ENCODE data around the gene KCNC4. TPM values are rescaled to one million over a fixed set of nuclear protein-coding genes. Genes with fewer than 3 reads are reported as not detected.

The KCNC4 gene
- total RNA-seq, 4 donors from 2014 or later: 2.9 to 9.0 (median 6.1) TPM

- Histone ChIP-seq H3K36me3 (peaks cover 0 to 71% (median 0%) of the 10 kb centered on the region in 3 donors), H3K27me3 (no peaks in the 10 kb centered on the region), H3K4me1 (no peaks in the 10 kb centered on the region), H3K4me3 (no peak overlapping the region), H3K9me3 (no peaks in the 10 kb centered on the region), H3K27ac (no peak overlapping the region)
- WGBS, 2 donors: 96 to 97% methylated on average over 15 to 17 of the region's 17 CpGs
- TF ChIP-seq EP300 (IDR thresholded peaks at IDR 0.05): no peak
- no peak for TF ChIP-seq POLR2A (IDR thresholded peaks at IDR 0.05)
- TF ChIP-seq CTCF (IDR thresholded peaks at IDR 0.05): no peak
- DNase-seq (ENCODE audit: low spot score in 2 of 2): no peak
Observed at GRCh38 chr1:110223581-110223980, 13.5 kb downstream of the KCNC4 start.

DNA sequence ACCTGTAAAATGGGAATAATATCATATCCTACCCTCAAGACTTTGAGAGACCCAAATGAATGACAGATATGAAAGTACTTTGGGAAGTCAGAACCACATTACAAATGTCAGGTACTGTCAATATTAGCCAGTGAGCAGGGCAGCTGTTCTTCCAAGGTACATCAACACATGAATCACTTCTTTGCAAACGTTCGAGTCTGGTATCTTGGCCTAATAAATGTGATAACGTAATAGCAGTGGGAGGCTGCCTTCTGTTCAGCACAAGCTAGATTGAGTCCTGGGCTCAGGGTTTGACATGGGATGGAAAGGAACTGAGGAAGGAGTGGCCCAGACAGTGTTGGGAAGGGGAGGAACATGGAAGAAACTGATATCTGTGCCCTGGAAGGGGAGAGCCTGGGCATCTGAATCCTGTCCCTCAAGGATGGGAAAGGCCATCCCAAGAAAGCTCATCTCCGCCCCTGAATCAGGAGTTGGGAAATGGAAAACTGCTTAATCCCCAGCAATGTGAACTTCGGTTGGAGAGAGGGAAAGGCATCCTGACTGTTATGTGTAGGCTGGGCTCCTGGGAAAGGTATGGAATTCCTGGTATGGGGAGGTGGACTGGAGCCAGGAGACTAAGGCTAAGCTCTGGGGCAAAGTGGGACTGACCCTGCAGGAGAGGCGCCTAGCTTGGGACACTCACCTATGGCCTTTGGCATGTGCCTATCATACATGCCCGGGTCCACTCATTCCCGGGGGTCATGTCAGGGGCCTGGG is 14.3 kb downstream of the KCNC4 start:
- no peak for DNase-seq (ENCODE audit: low spot score in 2 of 2)
- no peak overlapping the region for H3K4me3 ChIP-seq
- 74 to 83% methylated on average over 7 to 8 of the region's 8 CpGs for WGBS, 2 donors
- H3K9me3 ChIP-seq: no peaks in the 10 kb centered on the region
- no peaks in the 10 kb centered on the region for H3K27me3 ChIP-seq
- H3K27ac ChIP-seq: no peak overlapping the region
- peaks cover 0 to 79% (median 0%) of the 10 kb centered on the region in 3 donors for H3K36me3 ChIP-seq
- no peaks in the 10 kb centered on the region for H3K4me1 ChIP-seq
- TF ChIP-seq EP300 (IDR thresholded peaks at IDR 0.05) (no peak), POLR2A (IDR thresholded peaks at IDR 0.05) (no peak), CTCF (IDR thresholded peaks at IDR 0.05) (no peak)

DNA sequence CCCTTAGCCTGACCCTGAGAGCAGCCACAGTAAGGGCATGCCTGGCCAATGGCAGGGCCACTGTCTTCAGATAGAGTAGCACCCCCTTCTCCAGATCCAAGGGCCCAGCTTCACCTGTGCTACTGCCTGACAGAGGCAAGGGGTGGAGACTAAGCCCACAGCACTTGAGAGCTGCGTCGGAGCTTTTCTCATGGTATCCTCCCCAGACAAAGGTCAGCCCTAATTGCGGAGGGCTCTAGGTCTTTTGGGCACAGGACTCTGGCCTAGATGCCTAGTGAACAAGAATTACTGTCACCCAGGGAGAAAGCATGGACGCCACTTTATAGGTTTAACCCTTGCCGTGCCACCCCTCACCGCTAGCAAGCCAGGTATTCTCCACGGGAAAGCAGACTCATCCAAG is 15.1 kb downstream of the KCNC4 start:
- DNase-seq (ENCODE audit: low spot score in 2 of 2): no peak
- no peaks in the 10 kb centered on the region for H3K9me3 ChIP-seq
- no peaks in the 10 kb centered on the region for H3K4me1 ChIP-seq
- no peaks in the 10 kb centered on the region for H3K27me3 ChIP-seq
- H3K4me3 ChIP-seq: no peak overlapping the region
- no peak for TF ChIP-seq EP300 (IDR thresholded peaks at IDR 0.05)
- TF ChIP-seq POLR2A (IDR thresholded peaks at IDR 0.05): no peak
- no peak for TF ChIP-seq CTCF (IDR thresholded peaks at IDR 0.05)
- peaks cover 0 to 87% (median 0%) of the 10 kb centered on the region in 3 donors for H3K36me3 ChIP-seq
- no peak overlapping the region for H3K27ac ChIP-seq
- 59 to 88% methylated on average over 6 to 7 of the region's 7 CpGs for WGBS, 2 donors

DNA sequence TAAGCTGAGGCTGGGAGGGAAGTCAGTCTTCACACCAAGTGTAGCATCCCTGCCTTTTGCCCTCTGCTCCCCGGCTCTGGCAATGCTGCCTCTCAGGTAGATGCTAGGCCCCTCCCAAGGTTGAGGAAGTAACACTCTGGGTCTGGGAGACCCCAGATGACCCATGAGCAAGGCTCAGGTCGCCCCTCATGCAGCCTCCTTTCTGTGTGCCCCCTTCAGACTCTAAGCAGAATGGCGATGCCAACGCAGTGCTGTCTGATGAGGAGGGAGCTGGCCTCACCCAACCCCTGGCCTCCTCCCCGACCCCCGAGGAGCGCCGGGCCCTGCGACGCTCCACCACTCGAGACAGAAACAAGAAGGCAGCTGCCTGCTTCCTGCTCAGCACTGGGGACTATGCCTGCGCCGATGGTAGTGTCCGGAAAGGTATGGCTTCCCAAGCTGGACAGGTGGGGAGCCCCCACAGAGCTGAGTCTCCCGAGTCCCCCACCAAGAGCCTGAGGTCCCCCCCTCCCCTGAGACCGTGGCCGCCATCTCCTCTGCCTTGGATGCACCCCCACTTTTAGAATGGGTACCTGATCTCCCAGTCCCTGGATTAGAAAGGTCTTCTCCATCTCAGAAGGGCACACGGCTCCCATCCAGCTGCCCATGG is 15.8 kb downstream of the KCNC4 start:
- DNase-seq (ENCODE audit: low spot score in 2 of 2): no peak
- no peaks in the 10 kb centered on the region for H3K4me1 ChIP-seq
- no peak for TF ChIP-seq POLR2A (IDR thresholded peaks at IDR 0.05)
- peaks cover 0 to 94% (median 0%) of the 10 kb centered on the region in 3 donors for H3K36me3 ChIP-seq
- no peaks in the 10 kb centered on the region for H3K9me3 ChIP-seq
- no peak overlapping the region for H3K4me3 ChIP-seq
- no peaks in the 10 kb centered on the region for H3K27me3 ChIP-seq
- 91 to 98% methylated on average over 13 to 18 of the region's 18 CpGs for WGBS, 2 donors
- H3K27ac ChIP-seq: no peak overlapping the region

DNA sequence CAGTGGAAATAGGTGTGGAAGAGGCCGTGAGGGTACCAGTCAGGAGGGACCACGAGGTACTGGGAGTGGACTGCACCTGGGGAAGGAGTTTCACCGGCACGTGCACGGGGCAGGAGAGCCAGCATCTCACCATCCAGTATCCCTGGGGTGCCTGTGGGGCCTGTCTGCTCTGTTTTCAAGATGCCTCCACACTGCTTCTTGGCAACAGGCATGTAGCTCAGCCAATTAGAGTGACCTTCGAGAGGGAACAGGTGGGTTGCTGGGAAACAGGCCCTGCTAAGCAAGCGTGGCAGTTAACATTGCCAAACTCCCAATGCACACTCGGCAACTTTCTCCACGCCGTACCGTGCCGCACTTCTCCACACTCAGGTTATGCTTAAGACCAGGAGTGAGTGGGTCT is 17.7 kb downstream of the KCNC4 start:
- H3K4me3 ChIP-seq: no peak overlapping the region
- no peaks in the 10 kb centered on the region for H3K4me1 ChIP-seq
- H3K9me3 ChIP-seq: peaks cover 0 to 8% (median 0%) of the 10 kb centered on the region in 4 donors
- no peaks in the 10 kb centered on the region for H3K27me3 ChIP-seq
- no peak overlapping the region for H3K27ac ChIP-seq
- peaks cover 0 to 99% (median 0%) of the 10 kb centered on the region in 3 donors for H3K36me3 ChIP-seq
- 90 to 96% methylated on average over 12 of the region's 12 CpGs for WGBS, 2 donors
- no peak for DNase-seq (ENCODE audit: low spot score in 2 of 2)
- TF ChIP-seq EP300 (IDR thresholded peaks at IDR 0.05): no peak
- TF ChIP-seq CTCF (IDR thresholded peaks at IDR 0.05): no peak
- TF ChIP-seq POLR2A (IDR thresholded peaks at IDR 0.05): no peak
